OCI-LY3 (cell line): Measurements from ENCODE around the gene MIPOL1.

Source experiments
- EZH2phosphoT487 ChIP-seq: fragments of 200-600 bp; shearing (Covaris generic); IDR thresholded peaks from 2 replicates; pipeline ENCODE4 v1.6.1; 2018; ENCODE audit warnings: antibody characterized with exemption, mixed run types, low read depth
- TF ChIP-seq, protein P1 (sequence below): fragments of 200-600, 300-600 bp; sonication (generic); IDR thresholded peaks from 2 replicates; pipeline ENCODE4 v1.5.1; 2014; ENCODE audit warnings: antibody characterized with exemption, low read length, low read depth

DNA sequence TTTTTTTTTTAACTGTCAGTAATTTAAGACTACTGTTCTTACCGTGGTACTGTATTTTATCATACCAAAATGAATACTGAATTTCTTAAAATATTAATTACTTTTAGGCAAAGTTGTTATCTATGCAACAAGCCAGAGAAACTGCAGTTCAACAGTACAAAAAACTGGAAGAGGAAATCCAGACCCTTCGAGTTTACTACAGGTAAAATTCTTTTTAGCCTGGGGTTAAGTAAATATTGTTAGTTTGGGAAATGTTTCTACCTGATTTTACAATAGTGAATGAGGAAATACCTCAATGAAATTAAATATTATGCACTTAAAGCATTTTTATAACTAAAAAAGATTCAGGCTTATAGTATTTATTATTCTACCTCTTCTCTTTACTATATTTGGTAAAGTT, 225.0 kb downstream of the MIPOL1 start:
- TF ChIP-seq, protein P1, sequence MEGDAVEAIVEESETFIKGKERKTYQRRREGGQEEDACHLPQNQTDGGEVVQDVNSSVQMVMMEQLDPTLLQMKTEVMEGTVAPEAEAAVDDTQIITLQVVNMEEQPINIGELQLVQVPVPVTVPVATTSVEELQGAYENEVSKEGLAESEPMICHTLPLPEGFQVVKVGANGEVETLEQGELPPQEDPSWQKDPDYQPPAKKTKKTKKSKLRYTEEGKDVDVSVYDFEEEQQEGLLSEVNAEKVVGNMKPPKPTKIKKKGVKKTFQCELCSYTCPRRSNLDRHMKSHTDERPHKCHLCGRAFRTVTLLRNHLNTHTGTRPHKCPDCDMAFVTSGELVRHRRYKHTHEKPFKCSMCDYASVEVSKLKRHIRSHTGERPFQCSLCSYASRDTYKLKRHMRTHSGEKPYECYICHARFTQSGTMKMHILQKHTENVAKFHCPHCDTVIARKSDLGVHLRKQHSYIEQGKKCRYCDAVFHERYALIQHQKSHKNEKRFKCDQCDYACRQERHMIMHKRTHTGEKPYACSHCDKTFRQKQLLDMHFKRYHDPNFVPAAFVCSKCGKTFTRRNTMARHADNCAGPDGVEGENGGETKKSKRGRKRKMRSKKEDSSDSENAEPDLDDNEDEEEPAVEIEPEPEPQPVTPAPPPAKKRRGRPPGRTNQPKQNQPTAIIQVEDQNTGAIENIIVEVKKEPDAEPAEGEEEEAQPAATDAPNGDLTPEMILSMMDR = no peak
- TF ChIP-seq EZH2phosphoT487 = no peak
